B cell (primary cell): ENCODE results near the gene ARHGAP42.

Experiments
- CTCF ChIP-seq: fragments of 200-600 bp; IDR thresholded peaks from one replicate; pipeline ENCODE4 v1.8.0; 2022; ENCODE audit warnings: antibody characterized with exemption, mild to moderate bottlenecking
- EZH2 ChIP-seq: IDR thresholded peaks from 2 replicates; pipeline ENCODE4 v1.6.1; 2012; ENCODE audit warnings: borderline replicate concordance, low read depth, mild to moderate bottlenecking, moderate library complexity, low read length; ENCODE audit not compliant: insufficient read depth, poor library complexity, severe bottlenecking

DNA sequence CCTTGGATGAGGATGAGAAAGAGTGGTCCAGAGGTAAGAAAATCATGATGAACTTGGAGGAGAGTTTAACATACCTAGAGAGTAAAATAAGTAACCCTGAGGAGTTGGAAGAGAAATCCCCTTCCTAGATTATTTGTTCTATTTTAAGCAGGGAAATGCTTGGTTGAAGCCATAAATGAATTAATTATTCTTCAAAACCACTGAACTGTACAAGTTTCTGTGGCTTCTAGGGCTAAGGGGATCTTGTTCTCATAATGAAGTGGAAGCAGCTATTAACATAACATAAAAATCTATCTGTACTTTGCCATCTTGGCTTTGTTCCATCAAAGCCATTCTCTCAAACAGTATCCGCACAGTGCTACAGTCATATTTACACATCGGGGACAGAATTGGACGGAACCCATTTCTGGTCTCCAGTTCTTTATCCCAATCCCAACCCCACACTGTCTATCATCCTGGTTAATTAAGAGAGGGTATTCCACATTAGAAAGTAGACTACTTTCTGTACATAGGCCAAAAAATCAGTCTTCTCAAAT lies 14.5 kb upstream of the ARHGAP42 start:
- TF ChIP-seq EZH2, result no peak
- no peak for TF ChIP-seq CTCF
